H1 (cell line): Measurements from ENCODE around the gene ATP7B. TPM values are rescaled to one million over a fixed set of nuclear protein-coding genes. Genes with fewer than 3 reads are reported as not detected.

ENCODE experiments used
- BRCA1 ChIP-seq: IDR thresholded peaks from 2 replicates; pipeline ENCODE4 v1.6.1; 2012; ENCODE audit warnings: low read depth, low read length, improper control_type of control experiment
- SAP30 ChIP-seq: fragments of 300-600 bp; sonication (generic); IDR thresholded peaks from 2 replicates; pipeline ENCODE4 v1.7.1; 2012; ENCODE audit warnings: low read length, moderate library complexity, mild to moderate bottlenecking, inconsistent platforms; ENCODE audit not compliant: insufficient read depth, insufficient replicate concordance
- polyA plus RNA-seq, 7 experiments: library from polyadenylated mRNA; depleted of rRNA in 3 of 7; stranded (reverse) in 5 of 7; unstranded in 2 of 7; fragments of >200 nt in 5 of 7; fragments of 200-250 nt in 2 of 7; gene quantifications; 1 replicate in 5 of 7; 2 replicates in 1 of 7; 4 replicates in 1 of 7; pipeline versions ENCODE4 v1.2.1 to v1.2.3, GENCODE V29; 2011 to 2013; ENCODE audit warnings: missing spikeins in 2 of 7, mixed read lengths in 2 of 7
- total RNA-seq: library from RNA; stranded (reverse); fragmentation: NEBNext Ultra II Directional; extraction: Animal tissue kit (Norgen Biotek cat#: 25700); gene quantifications from 2 replicates; pipeline ENCODE4 v1.2.1, GENCODE V29; 2021

The ATP7B gene
- total and polyA plus RNA-seq, 2 of the 8 experiments (the other 6 are each of a cell fraction or from before 2014, with no cell fraction given) = 4.1 to 9.2 TPM

GRCh38 chr13:51935326-51936171 is 75.7 kb downstream of the ATP7B start (continued):
- TF ChIP-seq SAP30 (no peak), BRCA1 (no peak)
